Erythroblast (primary cell): ENCODE results near the gene CACNA1I.

Experiments
- GATA1 ChIP-seq: IDR thresholded peaks from 2 replicates; pipeline ENCODE4 v1.6.1; 2011; ENCODE audit warnings: low read depth, mild to moderate bottlenecking, control low read depth, low read length, moderate library complexity
- POLR2A ChIP-seq: IDR thresholded peaks from 2 replicates; pipeline ENCODE4 v1.6.1; 2011; ENCODE audit warnings: mild to moderate bottlenecking, low read length

GRCh38 chr22:39661842-39662685, 91.5 kb downstream of the CACNA1I start:
- no peak for TF ChIP-seq POLR2A
- no peak for TF ChIP-seq GATA1
